ENCODE data around the gene C11orf98.

- no peak for TF ChIP-seq FOXM1 (IDR thresholded peaks at IDR 0.05; ENCODE audit: borderline replicate concordance)
- TF ChIP-seq SP1 (IDR thresholded peaks at IDR 0.05): no peak
- no peak for TF ChIP-seq FOXK2 (IDR thresholded peaks at IDR 0.05)
Observed at GRCh38 chr11:62676698-62677097, 11.7 kb upstream of the C11orf98 start.
